Measurements from ENCODE around the gene SLC35G6. TPM values are rescaled to one million over a fixed set of nuclear protein-coding genes. Genes with fewer than 3 reads are reported as not detected.
"Not testable (repeated sequence)": the region's sequence is repeated elsewhere in the genome, so short reads cannot be mapped to it uniquely, and the experiment has no call there.

The SLC35G6 gene
- not detected in 2 replicates for total RNA-seq

DNA sequence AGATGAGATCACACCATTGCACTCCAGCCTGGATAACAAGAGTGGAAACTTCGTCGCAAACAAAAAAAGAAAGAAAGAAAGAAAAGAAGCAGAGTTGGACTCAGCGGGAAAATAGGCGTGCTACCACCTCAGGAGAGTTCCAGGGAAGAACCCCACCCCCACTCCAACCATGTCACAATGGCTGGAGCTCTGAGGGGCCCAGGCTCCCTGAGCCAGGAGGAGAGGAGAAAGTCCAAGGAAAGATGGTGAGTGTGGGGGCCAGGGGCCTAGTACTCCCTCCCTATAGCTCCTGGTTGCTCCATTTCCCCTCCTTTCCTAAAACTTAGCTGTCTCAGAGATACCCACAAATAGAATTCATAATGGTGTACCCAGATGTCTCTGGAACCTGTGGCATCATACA, at the start of gene SLC35G6:
Gene SLC35G6, plus strand, starts transcription at position 172 of the 400 bp plus-strand sequence. Its CDS starts 71 bp downstream, at position 243.
- not testable (repeated sequence) for DNase-seq (ENCODE audit: low read depth); H3K4me3 ChIP-seq (ENCODE audit: low read depth, low read length)

GRCh38 chr17:7432296-7432695, 49.0 kb upstream of the SLC35G6 start:
- no peak for DNase-seq (ENCODE audit: low read depth)

DNA sequence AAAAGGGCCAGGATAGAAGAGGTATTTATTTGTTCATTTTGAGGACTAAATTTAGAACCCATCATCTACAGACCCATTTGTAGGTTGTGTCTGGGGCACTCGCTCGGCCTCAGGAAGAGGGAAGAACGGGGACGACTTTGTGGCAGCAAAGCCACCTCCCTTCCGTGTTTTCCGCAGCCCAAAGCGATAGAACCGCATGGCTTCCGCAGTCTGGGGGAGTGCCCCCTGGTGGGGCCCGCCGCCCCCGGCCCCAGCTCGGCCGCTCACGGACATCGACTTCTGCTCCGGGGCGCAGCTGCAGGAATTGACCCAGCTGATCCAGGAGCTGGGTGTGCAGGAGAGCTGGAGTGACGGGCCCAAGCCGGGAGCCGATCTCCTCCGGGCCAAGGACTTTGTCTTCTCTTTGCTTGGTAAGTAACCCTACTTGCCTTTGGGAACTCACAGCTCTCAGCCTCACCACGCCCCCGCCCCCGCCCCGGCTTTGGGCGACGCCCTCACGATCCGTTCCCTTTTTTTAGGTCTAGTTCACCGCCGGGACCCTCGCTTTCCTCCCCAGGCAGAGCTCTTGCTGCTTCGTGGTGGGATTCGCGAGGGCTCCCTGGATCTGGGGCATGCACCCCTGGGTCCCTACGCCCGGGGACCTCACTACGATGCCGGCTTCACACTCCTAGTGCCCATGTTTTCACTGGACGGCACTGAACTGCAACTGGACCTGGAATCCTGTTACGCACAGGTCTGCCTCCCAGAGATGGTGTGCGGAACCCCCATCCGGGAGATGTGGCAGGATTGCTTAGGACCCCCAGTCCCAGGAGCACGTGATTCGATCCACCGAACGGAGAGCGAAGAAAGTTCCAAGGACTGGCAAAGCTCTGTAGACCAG, 45.3 kb upstream of the SLC35G6 start:
- peak; percentile 14 for TF ChIP-seq CTCF (IDR thresholded peaks at IDR 0.05; ENCODE audit: insufficient read depth, low read depth, low read length)
- peak; percentile 24 for DNase-seq (ENCODE audit: low read depth)
- H3K4me3 ChIP-seq (ENCODE audit: low read depth, low read length), result peak overlapping the region; percentile 69

More at GRCh38 chr17:7432296-7432695, 49.0 kb upstream of the SLC35G6 start:
- TF ChIP-seq CTCF (IDR thresholded peaks at IDR 0.05; ENCODE audit: insufficient read depth, low read depth, low read length), result no peak
- H3K4me3 ChIP-seq (ENCODE audit: low read depth, low read length), result no peak overlapping the region

DNA sequence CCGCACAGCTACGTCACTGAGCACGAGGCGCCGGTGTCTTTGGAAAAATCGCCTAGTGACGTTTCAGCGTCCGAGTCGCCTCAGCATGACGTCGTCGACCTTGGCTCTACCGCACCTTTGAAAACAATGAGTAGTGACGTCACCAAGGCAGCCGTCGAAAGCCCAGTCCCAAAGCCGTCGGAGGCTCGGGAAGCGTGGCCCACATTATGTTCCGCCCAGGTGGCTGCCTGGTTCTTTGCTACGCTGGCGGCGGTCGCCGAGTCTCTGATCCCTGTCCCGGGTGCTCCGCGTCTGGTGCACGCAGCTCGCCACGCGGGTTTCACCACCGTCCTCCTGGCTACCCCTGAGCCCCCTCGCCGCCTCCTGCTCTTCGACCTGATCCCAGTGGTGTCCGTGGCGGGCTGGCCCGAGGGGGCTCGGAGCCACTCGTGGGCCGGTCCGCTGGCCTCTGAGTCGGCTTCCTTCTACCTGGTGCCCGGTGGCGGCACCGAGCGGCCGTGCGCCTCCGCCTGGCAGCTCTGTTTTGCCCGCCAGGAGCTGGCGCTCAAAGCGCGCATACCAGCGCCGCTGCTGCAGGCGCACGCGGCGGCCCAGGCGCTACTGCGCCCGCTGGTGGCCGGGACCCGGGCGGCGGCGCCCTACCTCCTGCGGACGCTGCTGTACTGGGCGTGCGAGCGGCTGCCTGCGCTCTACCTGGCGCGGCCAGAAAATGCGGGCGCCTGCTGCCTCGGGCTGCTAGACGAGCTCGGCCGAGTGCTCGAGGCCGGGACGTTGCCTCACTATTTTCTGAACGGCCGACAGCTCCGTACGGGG, 44.5 kb upstream of the SLC35G6 start:
- DNase-seq (ENCODE audit: low read depth), result peak; percentile 73
- TF ChIP-seq CTCF (IDR thresholded peaks at IDR 0.05; ENCODE audit: insufficient read depth, low read depth, low read length), result peak; percentile 68
- H3K4me3 ChIP-seq (ENCODE audit: low read depth, low read length), result peak overlapping the region; percentile 48

- no peak for DNase-seq (ENCODE audit: low read depth)
- peak overlapping the region; percentile 30 for H3K4me3 ChIP-seq (ENCODE audit: low read depth, low read length)
- TF ChIP-seq CTCF (IDR thresholded peaks at IDR 0.05; ENCODE audit: insufficient read depth, low read depth, low read length), result no peak
These were observed 43.8 kb upstream of the SLC35G6 start for GRCh38 chr17:7437369-7437863.

- peak; percentile 14 for DNase-seq (ENCODE audit: low read depth)
- TF ChIP-seq CTCF (IDR thresholded peaks at IDR 0.05; ENCODE audit: insufficient read depth, low read depth, low read length), result no peak
- peak overlapping the region; percentile 44 for H3K4me3 ChIP-seq (ENCODE audit: low read depth, low read length)
These were observed 43.2 kb upstream of the SLC35G6 start for GRCh38 chr17:7437950-7438614.
